M059J (cell line): ENCODE measurements around the gene HASPIN. TPM values are rescaled to one million over a fixed set of nuclear protein-coding genes. Genes with fewer than 3 reads are reported as not detected.

ENCODE experiments used
- DNase-seq: peaks from one replicate; pipeline ENCODE4 v3.0.0-alpha.2; 2012; ENCODE audit warnings: low read depth
- total RNA-seq: library from RNA; depleted of rRNA; stranded (reverse); fragments of >200 nt; shearing (Covaris generic); gene quantifications from 2 replicates; pipeline ENCODE4 v1.2.3, GENCODE V29; 2014; rRNA removed

Gene HASPIN
- total RNA-seq, 1 experiment from 2014 or later = 18.3 TPM

- DNase-seq = no peak
Observed at GRCh38 chr17:3763777-3764170, 40.1 kb downstream of the HASPIN start.

- DNase-seq = no peak
Observed at GRCh38 chr17:3765981-3766380, 42.3 kb downstream of the HASPIN start.

GRCh38 chr17:3766779-3767178 is 43.1 kb downstream of the HASPIN start:
- DNase-seq = no peak

- no peak for DNase-seq
Observed at GRCh38 chr17:3768341-3768740, 44.6 kb downstream of the HASPIN start.

GRCh38 chr17:3768769-3769168 is 45.1 kb downstream of the HASPIN start:
- DNase-seq = no peak

GRCh38 chr17:3770466-3770865 is 46.8 kb downstream of the HASPIN start:
- no peak for DNase-seq

GRCh38 chr17:3771140-3771539 is 47.4 kb downstream of the HASPIN start:
- DNase-seq = no peak

GRCh38 chr17:3772764-3773163 is 49.1 kb downstream of the HASPIN start:
- no peak for DNase-seq

- DNase-seq = peak; percentile 75
Observed at GRCh38 chr17:3773511-3773910, 49.8 kb downstream of the HASPIN start.

- DNase-seq = no peak
Observed at GRCh38 chr17:3773966-3774365, 50.3 kb downstream of the HASPIN start.

Other genes with a start within 250 kb of the HASPIN start
- gene ASPA, start 247.9 kb upstream of the HASPIN start, total RNA-seq = not detected in 2 replicates
- 0.66 and 1.4 TPM in 2 replicates for gene TRPV3, start 166.1 kb upstream of the HASPIN start, total RNA-seq
- gene TRPV1, start 114.5 kb upstream of the HASPIN start, total RNA-seq = 0.42 and 1.6 TPM in 2 replicates
- 8.1 and 14.1 TPM in 2 replicates for gene SHPK, start 87.7 kb upstream of the HASPIN start, total RNA-seq
- gene CTNS, start 87.1 kb upstream of the HASPIN start, total RNA-seq = 13.8 and 17.1 TPM in 2 replicates
- 239 and 243 TPM in 2 replicates for gene TAX1BP3, start 55.3 kb upstream of the HASPIN start, total RNA-seq
- 36.5 and 41.5 TPM in 2 replicates for gene EMC6, start 55.1 kb upstream of the HASPIN start, total RNA-seq
- gene P2RX5, start 27.7 kb upstream of the HASPIN start, total RNA-seq = 1.8 and 10.1 TPM in 2 replicates
- gene ITGAE, start 77.3 kb downstream of the HASPIN start, total RNA-seq = 38.2 and 38.7 TPM in 2 replicates
- gene NCBP3, start 122.3 kb downstream of the HASPIN start, total RNA-seq = 13.4 and 24.8 TPM in 2 replicates
- 1.7 and 1.8 TPM in 2 replicates for gene CAMKK1, start 169.2 kb downstream of the HASPIN start, total RNA-seq
- not detected in 2 replicates for gene P2RX1, start 192.6 kb downstream of the HASPIN start, total RNA-seq
- gene ATP2A3, start 240.5 kb downstream of the HASPIN start, total RNA-seq = 0.10 TPM in 1 of 2 replicates, not detected in the other